HCT116 (cell line): ENCODE data around the gene GABARAP. TPM values are rescaled to one million over a fixed set of nuclear protein-coding genes. Genes with fewer than 3 reads are reported as not detected.
A peak's percentile ranks its signal among the peaks of the same experiment; 100 is the strongest.

Source experiments
- ATAC-seq: fragments of 200-7000 bp; cut with Tn5 transposase; 2 replicates; pipeline ENCODE4 v1.9.1; 2020; ENCODE audit warnings: mild to moderate bottlenecking, moderate library complexity
- BruUV-seq: library from RNA; stranded (reverse); fragments of 400-500 nt; replicated peaks from 2 replicates; lab custom pipeline; 2021; lab: Mats Ljungman, UMichigan
- CTCF ChIA-PET: fragments of 300-600 bp; sonication (Branson Sonifier 250); formaldehyde crosslinking; loops from one replicate; lab custom pipeline; 2021; ENCODE audit warnings: antibody characterized with exemption; lab: Charles Lee
- POLR2A ChIA-PET: fragments of 300-600, 350-600 bp; sonication (Branson Sonifier 250); formaldehyde crosslinking; loops from one replicate; lab custom pipeline; 2021; ENCODE audit warnings: antibody characterized with exemption; lab: Charles Lee
- RAD21 ChIA-PET, 2 experiments: fragments of 300-600 bp; sonication (Branson Sonifier 250); formaldehyde crosslinking; loops; one replicate each; lab custom pipeline; 2023; ENCODE audit warnings: low total read pairs in 2 of 2; ENCODE audit not compliant: uncharacterized antibody in 2 of 2, unreplicated experiment in 2 of 2, low non-redundant PET in 1 of 2; lab: Charles Lee
- DNase-seq: peaks from one replicate; pipeline ENCODE4 v3.0.0-alpha.2; 2010; ENCODE audit warnings: low read depth, low spot score
- H2AFZ ChIP-seq: fragments of 200-600 bp; shearing (Covaris generic), sonication (generic); 2 replicates; pipeline ENCODE4 v1.6.1; 2017; ENCODE audit warnings: low read depth, mixed run types, mixed read lengths, antibody characterized with exemption, low read length; ENCODE audit not compliant: poor library complexity, severe bottlenecking
- H3K27ac ChIP-seq: 2 replicates; pipeline ENCODE4 v1.5.1; 2012; ENCODE audit warnings: low read depth, low read length
- H3K27me3 ChIP-seq: fragments of 200-600 bp; sonication (generic); 2 replicates; pipeline ENCODE4 v1.6.1; 2016; ENCODE audit warnings: mixed run types, low read length, mixed read lengths; ENCODE audit not compliant: insufficient read depth
- H3K36me3 ChIP-seq, 2 experiments: fragments of 200-500 bp in 1 of 2; fragments of 200-600 bp in 1 of 2; sonication (Bioruptor generic) in 1 of 2; sonication (generic) in 1 of 2; 2 replicates each; pipeline versions ENCODE4 v1.5.1 to v1.6.1; 2014 to 2016; ENCODE audit warnings: low read length in 2 of 2, inconsistent platforms in 1 of 2, mixed read lengths in 1 of 2, mixed run types in 1 of 2; ENCODE audit not compliant: insufficient read depth in 2 of 2, control insufficient read depth in 1 of 2
- H3K4me1 ChIP-seq, 2 experiments: fragments of 200-600 bp in 1 of 2; sonication (generic) in 1 of 2; 2 replicates each; pipeline versions ENCODE4 v1.5.1 to v1.6.1; 2012 to 2017; ENCODE audit warnings: low read length in 2 of 2, inconsistent platforms in 1 of 2, mild to moderate bottlenecking in 1 of 2, mixed read lengths in 1 of 2, mixed run types in 1 of 2, moderate library complexity in 1 of 2; ENCODE audit not compliant: insufficient read depth in 2 of 2, control insufficient read depth in 1 of 2
- H3K4me2 ChIP-seq: fragments of 200-600 bp; sonication (generic); 2 replicates; pipeline ENCODE4 v1.6.1; 2017; ENCODE audit warnings: mixed run types, low read length, mixed read lengths
- H3K4me3 ChIP-seq, 2 experiments: fragments of 200-600 bp in 1 of 2; sonication (generic) in 1 of 2; replicated peaks in 1 of 2; 2 replicates each; pipeline ENCODE4 v1.5.1; 2011 to 2016; ENCODE audit warnings: low read length in 2 of 2, control low read depth in 1 of 2, low read depth in 1 of 2, mild to moderate bottlenecking in 1 of 2, mixed read lengths in 1 of 2, mixed run types in 1 of 2
- H3K79me2 ChIP-seq: fragments of 200-600 bp; sonication (generic); 2 replicates; pipeline ENCODE4 v1.6.1; 2017; ENCODE audit warnings: mild to moderate bottlenecking, mixed run types, low read length, moderate library complexity, mixed read lengths; ENCODE audit not compliant: insufficient read depth
- H3K9ac ChIP-seq: fragments of 200-600 bp; sonication (generic); 2 replicates; pipeline ENCODE4 v1.6.1; 2016; ENCODE audit warnings: low read length, mixed read lengths
- H3K9me2 ChIP-seq: fragments of 200-600 bp; sonication (generic), shearing (Covaris generic); 2 replicates; pipeline ENCODE4 v1.6.1; 2017; ENCODE audit warnings: mixed run types, mild to moderate bottlenecking, moderate library complexity; ENCODE audit not compliant: insufficient read depth
- H3K9me3 ChIP-seq, 2 experiments: fragments of 200-500 bp in 1 of 2; fragments of 200-600 bp in 1 of 2; sonication (Bioruptor generic) in 1 of 2; sonication (generic) in 1 of 2; 2 replicates each; pipeline ENCODE4 v1.6.1; 2014 to 2017; ENCODE audit warnings: low read length in 2 of 2, mixed read lengths in 2 of 2, inconsistent platforms in 1 of 2, low read depth in 1 of 2, mild to moderate bottlenecking in 1 of 2, mixed run types in 1 of 2, moderate library complexity in 1 of 2; ENCODE audit not compliant: control insufficient read depth in 1 of 2, insufficient read depth in 1 of 2
- H4K20me1 ChIP-seq: fragments of 200-600 bp; sonication (generic), shearing (Covaris generic); 2 replicates; pipeline ENCODE4 v1.6.1; 2017; ENCODE audit warnings: mixed run types, mild to moderate bottlenecking, moderate library complexity; ENCODE audit not compliant: insufficient read depth
- CBX3 ChIP-seq: IDR thresholded peaks from 2 replicates; pipeline ENCODE4 v1.6.1; 2012; ENCODE audit warnings: low read depth
- CEBPB ChIP-seq: IDR thresholded peaks from 2 replicates; pipeline ENCODE4 v1.6.1; 2012; ENCODE audit warnings: low read depth
- EGR1 ChIP-seq: IDR thresholded peaks from 2 replicates; pipeline ENCODE4 v1.6.1; 2012; ENCODE audit warnings: low read depth
- EZH2 ChIP-seq: fragments of 200-600 bp; sonication (generic); IDR thresholded peaks from 2 replicates; pipeline ENCODE4 v1.6.1; 2017; ENCODE audit warnings: antibody characterized with exemption, mixed run types
- EZH2phosphoT487 ChIP-seq: fragments of 200-600 bp; IDR thresholded peaks from 2 replicates; pipeline ENCODE4 v1.6.1; 2018; ENCODE audit warnings: antibody characterized with exemption, borderline replicate concordance
- FOSL1 ChIP-seq: IDR thresholded peaks from 2 replicates; pipeline ENCODE4 v1.6.1; 2012; ENCODE audit warnings: low read depth
- JUND ChIP-seq: IDR thresholded peaks from 2 replicates; pipeline ENCODE4 v1.6.1; 2012
- POLR2A ChIP-seq: IDR thresholded peaks from 2 replicates; pipeline ENCODE4 v1.7.0; 2011; ENCODE audit warnings: borderline replicate concordance; ENCODE audit not compliant: insufficient read depth, insufficient read length; ENCODE audit errors: extremely low read depth
- RAD21 ChIP-seq: IDR thresholded peaks from 2 replicates; pipeline ENCODE4 v1.6.1; 2012; ENCODE audit warnings: low read depth, mild to moderate bottlenecking
- SP1 ChIP-seq: IDR thresholded peaks from 2 replicates; pipeline ENCODE4 v1.6.1; 2012; ENCODE audit warnings: low read depth
- SRF ChIP-seq: IDR thresholded peaks from 2 replicates; pipeline ENCODE4 v1.6.1; 2012; ENCODE audit warnings: low read depth
- intact Hi-C: fragments of 100-400 bp; cut with micrococcal nuclease; formaldehyde crosslinking; loops from 2 replicates; pipeline ENCODE4 v1.10.0; 2022
- total RNA-seq: library from RNA; stranded (reverse); gene quantifications from one replicate; pipeline ENCODE4 v1.2.1, GENCODE V29; 2021; ENCODE audit not compliant: unreplicated experiment
- TF ChIP-seq, protein P1 (sequence below): IDR thresholded peaks from 2 replicates; pipeline ENCODE4 v1.6.1; 2011; ENCODE audit warnings: mild to moderate bottlenecking, low read length, moderate library complexity; ENCODE audit not compliant: insufficient replicate concordance; ENCODE audit errors: extremely low read depth
- TF ChIP-seq, protein P2 (sequence below): IDR thresholded peaks from 2 replicates; pipeline ENCODE4 v1.6.1; 2012
- TF ChIP-seq, protein P3 (sequence below), 3 experiments: fragments of 200-600 bp in 1 of 3; sonication (generic) in 1 of 3; IDR thresholded peaks in 2 of 3; conservative IDR thresholded peaks in 1 of 3; 2 replicates each; pipeline ENCODE4 v1.5.1; 2012 to 2017; ENCODE audit warnings: low read depth in 2 of 3, low read length in 2 of 3, antibody characterized with exemption in 1 of 3, borderline replicate concordance in 1 of 3, control low read depth in 1 of 3, mild to moderate bottlenecking in 1 of 3, mixed read lengths in 1 of 3, mixed run types in 1 of 3, moderate library complexity in 1 of 3; ENCODE audit not compliant: insufficient read depth in 1 of 3
- TF ChIP-seq, protein P4 (sequence below): IDR thresholded peaks from 2 replicates; pipeline ENCODE4 v1.6.1; 2012

Gene GABARAP
- total RNA-seq, 1 experiment from 2014 or later, result 287 TPM

DNA sequence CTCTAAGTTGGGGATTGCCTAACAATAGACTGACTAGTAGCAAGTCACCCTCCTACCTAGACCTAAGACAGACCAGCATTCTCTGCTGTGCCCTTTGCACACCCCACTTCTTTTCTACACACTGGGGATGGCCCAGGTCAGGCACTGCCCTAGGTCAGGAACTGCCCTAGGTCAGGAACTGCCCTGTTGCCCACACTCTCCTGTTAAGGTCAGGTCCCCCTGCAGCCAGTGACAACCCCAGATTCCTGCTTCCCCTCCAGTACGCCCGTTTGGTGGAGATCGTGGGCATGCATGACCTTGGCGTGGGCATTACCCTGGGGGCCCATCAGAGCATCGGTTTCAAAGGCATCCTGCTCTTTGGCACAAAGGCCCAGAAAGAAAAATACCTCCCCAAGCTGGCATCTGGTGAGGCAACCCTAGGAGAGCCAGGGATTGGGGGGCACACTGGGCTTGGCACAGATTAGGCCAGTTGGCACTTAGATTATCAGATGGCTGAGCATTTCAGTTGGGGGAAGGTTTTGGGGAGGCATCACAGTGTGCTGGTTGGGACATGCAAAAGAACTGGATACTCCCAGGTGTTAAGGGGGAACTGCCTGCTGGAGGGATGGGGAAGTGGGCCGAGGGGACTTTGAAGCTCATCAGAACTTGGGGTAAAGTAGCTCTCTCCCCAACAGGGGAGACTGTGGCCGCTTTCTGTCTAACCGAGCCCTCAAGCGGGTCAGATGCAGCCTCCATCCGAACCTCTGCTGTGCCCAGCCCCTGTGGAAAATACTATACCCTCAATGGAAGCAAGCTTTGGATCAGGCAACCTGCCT lies 20.8 kb downstream of the GABARAP start (continued):
- TF ChIP-seq, protein P1, sequence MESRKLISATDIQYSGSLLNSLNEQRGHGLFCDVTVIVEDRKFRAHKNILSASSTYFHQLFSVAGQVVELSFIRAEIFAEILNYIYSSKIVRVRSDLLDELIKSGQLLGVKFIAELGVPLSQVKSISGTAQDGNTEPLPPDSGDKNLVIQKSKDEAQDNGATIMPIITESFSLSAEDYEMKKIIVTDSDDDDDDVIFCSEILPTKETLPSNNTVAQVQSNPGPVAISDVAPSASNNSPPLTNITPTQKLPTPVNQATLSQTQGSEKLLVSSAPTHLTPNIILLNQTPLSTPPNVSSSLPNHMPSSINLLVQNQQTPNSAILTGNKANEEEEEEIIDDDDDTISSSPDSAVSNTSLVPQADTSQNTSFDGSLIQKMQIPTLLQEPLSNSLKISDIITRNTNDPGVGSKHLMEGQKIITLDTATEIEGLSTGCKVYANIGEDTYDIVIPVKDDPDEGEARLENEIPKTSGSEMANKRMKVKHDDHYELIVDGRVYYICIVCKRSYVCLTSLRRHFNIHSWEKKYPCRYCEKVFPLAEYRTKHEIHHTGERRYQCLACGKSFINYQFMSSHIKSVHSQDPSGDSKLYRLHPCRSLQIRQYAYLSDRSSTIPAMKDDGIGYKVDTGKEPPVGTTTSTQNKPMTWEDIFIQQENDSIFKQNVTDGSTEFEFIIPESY, result no peak
- TF ChIP-seq CBX3 (no peak), FOSL1 (no peak)

DNA sequence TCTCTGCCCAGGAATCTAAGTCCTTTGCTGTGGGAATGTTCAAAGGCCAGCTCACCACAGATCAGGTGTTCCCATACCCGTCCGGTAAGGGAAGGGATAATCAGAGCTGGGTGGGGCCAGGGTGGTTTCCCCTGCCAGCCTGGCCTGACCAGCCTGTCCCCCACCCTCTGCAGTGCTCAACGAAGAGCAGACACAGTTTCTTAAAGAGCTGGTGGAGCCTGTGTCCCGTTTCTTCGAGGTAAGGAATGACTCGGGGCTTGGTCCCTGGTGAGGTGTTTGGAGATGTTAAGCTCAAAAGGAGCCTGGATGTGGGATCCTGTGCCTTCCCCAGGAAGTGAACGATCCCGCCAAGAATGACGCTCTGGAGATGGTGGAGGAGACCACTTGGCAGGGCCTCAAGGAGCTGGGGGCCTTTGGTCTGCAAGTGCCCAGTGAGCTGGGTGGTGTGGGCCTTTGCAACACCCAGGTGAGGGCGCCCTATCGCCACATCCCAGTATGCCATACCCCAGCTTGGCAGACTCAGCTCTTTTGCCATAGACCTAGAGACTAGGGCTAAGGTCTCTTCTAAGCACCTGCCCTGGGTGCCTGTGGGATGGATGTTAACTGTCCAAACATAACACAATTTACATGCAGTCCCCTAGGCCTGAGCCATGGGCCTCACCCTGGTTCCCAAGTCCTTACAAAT lies 21.5 kb downstream of the GABARAP start:
- peak overlapping the region; percentile 69 to 75 for H3K4me3 ChIP-seq
- peaks cover 30% of the 10 kb centered on the region for H3K79me2 ChIP-seq
- DNase-seq (no peak), ATAC-seq (peak; percentile 73)
- peak overlapping the region; percentile 99 for H3K27ac ChIP-seq
- intact Hi-C loops, result loop anchor here (2.0 kb wide), 1 partner anchor 76 kb away; no protein-coding TSS in a partner anchor
- ChIA-PET CTCF (interaction anchor here (0.9 to 2.8 kb wide), 14 partner anchors 8 to 340 kb away, joined by 3 to 37 read pairs (median 5); partner anchors contain the start of genes GABARAP, NEURL4, PHF23 and SLC2A4), RAD21 (interaction anchor here (0.6 to 1.2 kb wide), 8 partner anchors 15 to 188 kb away, joined by 3 to 7 read pairs (median 5); no protein-coding TSS in a partner anchor), POLR2A (interaction anchor here (0.8 to 3.2 kb wide), 10 partner anchors 14 to 363 kb away, joined by 3 to 19 read pairs (median 9); partner anchors contain the start of genes DVL2, GABARAP, MPDU1 and PHF23)
- peaks cover 28 to 34% of the 10 kb centered on the region in 2 experiments; a peak in 3 of 4 replicates for H3K36me3 ChIP-seq
- no TSS peak for BruUV-seq
- H4K20me1 ChIP-seq, result no peaks in the 10 kb centered on the region
- no peaks in the 10 kb centered on the region for H3K9me3 ChIP-seq
- H3K9ac ChIP-seq, result peak overlapping the region; percentile 95
- H3K27me3 ChIP-seq, result no peaks in the 10 kb centered on the region
- H3K4me1 ChIP-seq, result peaks cover 7 to 48% of the 10 kb centered on the region in 2 experiments; a peak in 3 of 4 replicates
- no peaks in the 10 kb centered on the region for H3K9me2 ChIP-seq
- no peak overlapping the region for H2AFZ ChIP-seq
- H3K4me2 ChIP-seq, result peak overlapping the region; percentile 96
- no peak for TF ChIP-seq JUND
- no peak for TF ChIP-seq FOSL1
- no peak for TF ChIP-seq CEBPB
- TF ChIP-seq, protein P2, sequence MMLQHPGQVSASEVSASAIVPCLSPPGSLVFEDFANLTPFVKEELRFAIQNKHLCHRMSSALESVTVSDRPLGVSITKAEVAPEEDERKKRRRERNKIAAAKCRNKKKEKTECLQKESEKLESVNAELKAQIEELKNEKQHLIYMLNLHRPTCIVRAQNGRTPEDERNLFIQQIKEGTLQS, result no peak
- no peak for TF ChIP-seq EZH2phosphoT487
- no peak for TF ChIP-seq POLR2A
- no peak for TF ChIP-seq EGR1
- TF ChIP-seq SP1, result no peak
- TF ChIP-seq SRF, result no peak
- TF ChIP-seq, protein P3, sequence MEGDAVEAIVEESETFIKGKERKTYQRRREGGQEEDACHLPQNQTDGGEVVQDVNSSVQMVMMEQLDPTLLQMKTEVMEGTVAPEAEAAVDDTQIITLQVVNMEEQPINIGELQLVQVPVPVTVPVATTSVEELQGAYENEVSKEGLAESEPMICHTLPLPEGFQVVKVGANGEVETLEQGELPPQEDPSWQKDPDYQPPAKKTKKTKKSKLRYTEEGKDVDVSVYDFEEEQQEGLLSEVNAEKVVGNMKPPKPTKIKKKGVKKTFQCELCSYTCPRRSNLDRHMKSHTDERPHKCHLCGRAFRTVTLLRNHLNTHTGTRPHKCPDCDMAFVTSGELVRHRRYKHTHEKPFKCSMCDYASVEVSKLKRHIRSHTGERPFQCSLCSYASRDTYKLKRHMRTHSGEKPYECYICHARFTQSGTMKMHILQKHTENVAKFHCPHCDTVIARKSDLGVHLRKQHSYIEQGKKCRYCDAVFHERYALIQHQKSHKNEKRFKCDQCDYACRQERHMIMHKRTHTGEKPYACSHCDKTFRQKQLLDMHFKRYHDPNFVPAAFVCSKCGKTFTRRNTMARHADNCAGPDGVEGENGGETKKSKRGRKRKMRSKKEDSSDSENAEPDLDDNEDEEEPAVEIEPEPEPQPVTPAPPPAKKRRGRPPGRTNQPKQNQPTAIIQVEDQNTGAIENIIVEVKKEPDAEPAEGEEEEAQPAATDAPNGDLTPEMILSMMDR (IDR thresholded peaks at IDR 0.05 in 2 of 3, conservative IDR thresholded peaks at IDR 0.05 in 1 of 3; ENCODE audit: borderline replicate concordance in 1 of 3, insufficient read depth in 1 of 3, low read depth in 2 of 3, low read length in 2 of 3), result peak in 2 of 3 experiments; percentile 74 to 80; a peak in 5 of 6 replicates
- TF ChIP-seq, protein P1, result no peak
- TF ChIP-seq EZH2, result no peak
- TF ChIP-seq, protein P4, sequence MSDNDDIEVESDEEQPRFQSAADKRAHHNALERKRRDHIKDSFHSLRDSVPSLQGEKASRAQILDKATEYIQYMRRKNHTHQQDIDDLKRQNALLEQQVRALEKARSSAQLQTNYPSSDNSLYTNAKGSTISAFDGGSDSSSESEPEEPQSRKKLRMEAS, result no peak
- TF ChIP-seq RAD21, result peak; percentile 68
